HG03565 (cell line): ENCODE data around the gene OR5AU1.

Experiments used
- ATAC-seq: cut with Tn5 transposase; IDR thresholded peaks from one replicate; pipeline ENCODE4 v1.9.1; 2021; ENCODE audit warnings: mild to moderate bottlenecking, moderate library complexity; ENCODE audit not compliant: unreplicated experiment

OR5AU1 gene

GRCh38 chr14:21155963-21156362, at the start of gene OR5AU1:
Gene OR5AU1, minus strand, starts transcription at chr14:21156063. Its CDS starts 191 bp downstream, at chr14:21155872.
- no peak for ATAC-seq

GRCh38 chr14:21205026-21205677, 49.3 kb upstream of the OR5AU1 start:
- ATAC-seq = no peak

DNA sequence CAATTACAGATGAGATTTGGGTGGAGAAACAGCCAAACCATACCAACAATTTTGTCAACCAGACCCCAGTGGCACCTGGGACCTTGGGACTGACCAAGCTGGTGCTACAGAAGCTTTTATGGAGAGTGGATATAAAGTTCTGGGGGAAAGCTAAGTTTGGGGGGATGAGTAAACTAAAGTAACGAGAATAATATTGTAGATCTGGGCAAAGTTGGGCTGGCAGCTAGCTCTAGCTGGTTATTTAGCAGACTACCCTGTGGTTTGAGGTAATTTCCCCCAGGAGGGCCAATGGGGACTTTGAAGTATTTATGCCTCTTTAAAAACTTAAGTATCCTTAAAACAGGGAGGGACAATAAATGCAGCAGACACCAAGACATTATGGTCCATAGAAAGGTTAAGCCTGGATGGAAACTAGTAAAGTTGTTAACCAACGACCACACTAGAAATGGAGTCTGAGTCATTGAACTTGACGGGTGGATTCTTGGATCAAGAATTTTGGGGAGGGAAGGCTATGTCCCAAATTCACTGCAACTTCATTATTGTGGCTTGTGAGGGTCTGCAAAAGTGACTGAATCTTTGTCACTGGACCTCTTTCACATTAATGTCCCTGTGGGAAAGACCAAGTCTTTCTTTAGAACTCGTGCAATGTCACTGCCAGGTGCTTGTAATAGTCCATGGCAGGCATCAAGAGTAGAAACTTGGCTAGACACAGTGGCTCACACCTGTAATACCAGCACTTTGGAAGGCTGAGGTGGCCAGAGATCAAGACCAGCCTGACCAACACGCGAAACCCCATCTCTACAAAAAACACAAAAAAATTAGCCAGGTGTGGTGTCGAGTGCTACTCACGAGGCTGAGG, 48.5 kb upstream of the OR5AU1 start:
- ATAC-seq = no peak

DNA sequence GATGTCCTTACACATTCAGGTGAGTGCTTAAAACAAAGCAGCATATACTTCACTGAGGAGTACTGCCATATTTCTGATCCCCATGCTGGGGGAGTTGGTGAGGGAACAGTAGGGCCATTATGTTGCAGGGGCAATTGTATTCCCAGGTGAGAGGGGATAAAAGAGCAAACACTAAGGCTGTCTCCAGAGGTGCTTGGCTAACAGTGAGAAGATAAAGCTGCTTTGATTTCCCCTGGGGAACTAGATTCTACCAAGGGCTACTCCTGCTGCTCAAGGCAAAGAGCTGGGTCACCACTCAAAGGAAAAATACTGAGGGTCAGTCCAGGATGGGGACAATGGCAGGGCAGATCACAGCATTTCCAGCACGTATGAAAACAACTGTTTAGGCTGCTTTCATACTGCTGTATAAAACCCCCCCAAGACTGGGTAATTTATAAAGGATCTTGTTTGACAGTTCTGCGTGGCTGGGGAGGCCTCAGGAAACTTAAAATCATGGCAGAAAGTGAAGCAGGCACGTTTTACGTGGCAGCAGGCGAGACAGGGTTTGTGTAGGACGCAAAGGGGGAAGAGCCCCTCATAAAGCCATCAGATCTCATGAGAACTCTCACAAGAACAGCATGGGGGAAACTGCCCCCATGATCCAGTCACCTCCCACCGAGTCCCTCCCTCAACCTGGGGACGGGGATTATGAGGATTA, 47.8 kb upstream of the OR5AU1 start:
- no peak for ATAC-seq

GRCh38 chr14:21202463-21203358, 46.8 kb upstream of the OR5AU1 start:
- no peak for ATAC-seq

DNA sequence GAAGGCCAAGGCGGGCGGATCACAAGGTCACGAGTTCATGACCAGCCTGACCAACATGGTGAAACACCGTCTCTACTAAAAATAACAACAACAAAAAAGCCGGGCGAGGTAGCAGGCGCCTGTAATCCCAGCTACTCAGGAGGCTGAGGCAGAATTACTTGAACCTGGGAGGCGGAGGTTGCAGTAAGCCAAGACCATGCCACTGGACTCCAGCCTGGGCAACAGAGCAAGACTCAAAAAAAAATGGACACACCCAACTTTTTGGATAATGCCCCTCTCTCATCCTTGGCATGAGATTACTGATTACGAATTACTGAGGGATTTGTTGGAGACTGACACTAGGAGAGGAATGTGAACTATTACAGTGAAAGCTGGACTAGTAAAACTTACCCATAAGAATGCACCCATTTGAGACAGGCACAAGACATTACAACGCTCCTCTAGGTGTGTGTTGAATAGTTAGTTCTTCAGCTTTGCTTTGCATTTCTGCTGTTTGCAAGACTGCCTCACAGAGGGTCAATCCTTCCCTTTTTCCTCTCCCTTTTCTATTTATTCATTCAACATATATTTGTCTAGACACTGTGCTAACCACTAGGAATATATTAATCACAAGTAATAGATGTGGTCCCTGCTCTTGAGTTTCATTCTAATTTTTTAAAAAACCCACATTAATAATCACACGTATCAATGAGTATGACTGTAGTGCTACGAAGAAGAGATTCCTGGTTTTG, 46.0 kb upstream of the OR5AU1 start:
- ATAC-seq = no peak

GRCh38 chr14:21200752-21201461, 45.0 kb upstream of the OR5AU1 start:
- ATAC-seq = no peak

GRCh38 chr14:21199611-21200560, 44.0 kb upstream of the OR5AU1 start:
- ATAC-seq = no peak

DNA sequence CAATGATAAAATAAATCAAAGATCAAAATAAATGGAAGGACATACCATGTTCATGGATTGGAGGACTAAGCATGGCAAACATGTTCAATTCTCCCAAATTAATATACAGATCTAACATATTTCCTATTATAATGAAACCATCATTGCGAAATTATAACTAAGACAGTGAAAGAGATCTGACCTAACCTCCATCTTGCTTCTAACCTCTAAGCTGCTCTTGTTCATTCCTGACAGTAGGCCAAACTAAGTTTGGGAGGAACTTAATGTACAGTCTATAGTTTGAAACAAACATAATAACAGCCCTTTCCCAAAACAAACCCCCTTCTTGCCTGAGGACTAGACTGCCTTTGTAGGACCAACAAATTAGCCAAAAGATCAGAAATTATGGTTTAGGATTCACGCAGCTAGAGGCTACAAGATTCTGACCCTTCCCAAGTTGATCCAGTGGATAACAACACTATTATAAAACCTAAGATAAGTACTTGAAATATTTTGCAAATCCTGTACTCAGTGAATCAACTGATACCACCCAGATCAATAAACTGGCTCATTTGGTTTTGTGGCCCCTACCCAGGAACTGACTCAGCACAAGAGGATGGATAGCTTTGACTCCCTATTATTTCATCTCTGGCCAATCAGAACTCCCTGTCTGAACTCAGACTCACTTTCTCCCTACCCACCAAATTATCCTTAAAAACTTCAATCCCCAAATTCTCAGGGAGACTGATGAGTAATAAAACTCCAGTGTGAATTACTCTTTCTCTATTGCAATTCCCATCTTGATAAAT, 41.7 kb upstream of the OR5AU1 start:
- ATAC-seq = no peak

DNA sequence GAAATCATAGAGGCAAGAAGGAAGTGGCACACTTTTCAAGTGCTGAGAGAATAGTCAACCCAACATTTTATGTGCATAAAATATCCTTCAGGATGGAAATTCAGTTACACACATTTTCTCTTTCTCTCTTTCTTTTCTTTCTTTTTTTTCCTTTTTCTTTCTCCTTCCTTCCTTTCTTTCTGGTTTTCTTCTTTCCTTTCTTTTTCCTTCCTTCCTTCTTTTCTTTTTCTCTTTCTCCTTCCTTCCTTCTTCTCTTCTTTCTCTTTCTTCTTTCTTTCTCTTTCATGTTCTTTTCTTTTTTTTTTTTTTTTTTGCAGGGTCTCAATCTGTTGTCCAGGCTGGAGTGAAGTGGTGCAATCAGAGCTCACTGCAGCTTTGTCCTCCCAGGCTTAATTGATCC, 38.7 kb upstream of the OR5AU1 start:
- ATAC-seq = no peak

DNA sequence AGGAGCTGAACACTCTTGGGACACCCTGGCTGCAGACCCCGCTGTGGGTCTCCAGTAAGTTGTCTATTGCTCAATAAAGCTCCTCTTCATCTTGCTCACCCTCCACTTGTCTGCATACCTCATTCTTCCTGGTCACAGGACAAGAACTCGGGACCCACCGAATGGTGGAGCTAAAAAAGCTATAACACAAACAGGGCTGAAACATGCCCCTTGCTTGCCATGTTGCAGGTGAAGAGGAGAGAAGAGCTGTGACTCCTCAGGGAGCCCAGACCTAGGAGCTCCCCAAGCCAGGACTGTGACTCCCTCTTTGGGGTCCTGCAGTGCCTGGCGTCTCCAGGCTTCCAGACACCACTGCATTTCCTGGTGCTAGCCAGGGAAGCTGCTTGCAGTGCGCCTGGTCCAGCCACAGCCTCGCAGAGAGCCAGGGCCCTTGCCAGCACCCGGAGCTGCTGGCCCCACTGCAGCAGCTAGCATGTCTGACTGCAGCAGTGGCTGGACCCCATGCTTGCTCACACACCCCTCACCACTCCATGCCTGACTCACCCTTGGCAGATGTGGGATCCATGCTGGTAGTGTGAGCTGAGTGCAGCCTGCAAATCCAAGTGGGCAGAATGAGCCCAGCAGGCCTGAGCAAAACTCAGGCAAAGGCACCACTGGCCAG, 37.1 kb upstream of the OR5AU1 start:
- ATAC-seq = no peak

DNA sequence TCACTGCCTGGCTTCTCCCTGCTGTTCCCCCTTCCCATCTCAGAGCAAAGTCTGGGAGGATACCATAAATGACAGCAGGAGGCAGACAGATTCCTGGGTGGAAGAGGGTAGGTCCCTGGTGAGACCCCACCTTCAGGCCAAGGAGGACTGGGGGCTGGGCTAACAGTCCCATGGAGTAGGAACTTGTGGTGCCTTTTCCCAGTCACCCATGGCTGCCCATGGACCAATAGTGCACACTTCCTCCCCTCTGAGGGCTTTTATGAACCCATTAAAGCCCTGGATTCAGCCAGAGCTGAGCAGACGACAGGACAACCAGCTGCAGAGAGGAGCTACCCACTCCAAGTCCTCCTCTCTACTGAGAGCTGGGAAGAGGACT, 36.6 kb upstream of the OR5AU1 start:
- no peak for ATAC-seq

- peak; percentile 87 for ATAC-seq
Measured at GRCh38 chr14:21191809-21192446, 36.1 kb upstream of the OR5AU1 start.

GRCh38 chr14:21191261-21191808, 35.5 kb upstream of the OR5AU1 start:
- no peak for ATAC-seq

- ATAC-seq = no peak
Measured at GRCh38 chr14:21185491-21185890, 29.6 kb upstream of the OR5AU1 start.

GRCh38 chr14:21184254-21184653, 28.4 kb upstream of the OR5AU1 start:
- no peak for ATAC-seq
